ENCODE results near the gene CLEC7A. TPM values are rescaled to one million over a fixed set of nuclear protein-coding genes. Genes with fewer than 3 reads are reported as not detected.

The CLEC7A gene
- polyA plus RNA-seq, 1 donor from 2014 or later = not detected

- no peak for TF ChIP-seq POLR2AphosphoS5 (IDR thresholded peaks at IDR 0.05)
- no peak for TF ChIP-seq EZH2 (IDR thresholded peaks at IDR 0.05; ENCODE audit: borderline replicate concordance, insufficient read depth, low read length, poor library complexity, severe bottlenecking)
- TF ChIP-seq TAF1 (IDR thresholded peaks at IDR 0.05; ENCODE audit: low read depth) = no peak
- TF ChIP-seq MXI1 (conservative IDR thresholded peaks at IDR 0.05; ENCODE audit: poor library complexity, severe bottlenecking) = no peak
- no peak for TF ChIP-seq RAD21 (conservative IDR thresholded peaks at IDR 0.05)
- no peak for TF ChIP-seq REST (IDR thresholded peaks at IDR 0.05; ENCODE audit: borderline replicate concordance)
- no peak for TF ChIP-seq SMC3 (conservative IDR thresholded peaks at IDR 0.05; ENCODE audit: poor library complexity)
- no peak for TF ChIP-seq EP300 (conservative IDR thresholded peaks at IDR 0.05; ENCODE audit: poor library complexity, severe bottlenecking)
- TF ChIP-seq CTCF (IDR thresholded peaks at IDR 0.05; ENCODE audit: poor library complexity, severe bottlenecking) = no peak
These were observed 2.9 kb upstream of the CLEC7A start for GRCh38 chr12:10132850-10133370.

GRCh38 chr12:10131111-10131690 is 1.2 kb upstream of the CLEC7A start:
- no peak for TF ChIP-seq REST (IDR thresholded peaks at IDR 0.05; ENCODE audit: borderline replicate concordance)
- TF ChIP-seq EP300 (conservative IDR thresholded peaks at IDR 0.05; ENCODE audit: poor library complexity, severe bottlenecking) = no peak
- no peak for TF ChIP-seq RAD21 (conservative IDR thresholded peaks at IDR 0.05)
- TF ChIP-seq TAF1 (IDR thresholded peaks at IDR 0.05; ENCODE audit: low read depth) = no peak
- TF ChIP-seq EZH2 (IDR thresholded peaks at IDR 0.05; ENCODE audit: borderline replicate concordance, insufficient read depth, low read length, poor library complexity, severe bottlenecking) = no peak
- no peak for TF ChIP-seq SMC3 (conservative IDR thresholded peaks at IDR 0.05; ENCODE audit: poor library complexity)
- TF ChIP-seq CTCF (IDR thresholded peaks at IDR 0.05; ENCODE audit: poor library complexity, severe bottlenecking) = no peak
- no peak for TF ChIP-seq MXI1 (conservative IDR thresholded peaks at IDR 0.05; ENCODE audit: poor library complexity, severe bottlenecking)
- TF ChIP-seq POLR2AphosphoS5 (IDR thresholded peaks at IDR 0.05) = no peak
- H4K20me1 ChIP-seq (ENCODE audit: insufficient read depth) = no peaks in the 10 kb centered on the region
- no peak overlapping the region for H3K9ac ChIP-seq (ENCODE audit: low read length)
- H3K4me2 ChIP-seq (ENCODE audit: low read length) = no peak overlapping the region
- no peak overlapping the region for H2AFZ ChIP-seq (ENCODE audit: low read depth, low read length)
- H3F3A ChIP-seq (ENCODE audit: insufficient read depth, low read length, poor library complexity, severe bottlenecking) = no peaks in the 10 kb centered on the region
- H3K27ac ChIP-seq (ENCODE audit: low read length) = no peak overlapping the region
- H3K9me2 ChIP-seq (ENCODE audit: insufficient read depth, low read length) = no peaks in the 10 kb centered on the region
- no peaks in the 10 kb centered on the region for H3K36me3 ChIP-seq (ENCODE audit: insufficient read depth, low read length)
- H3K4me3 ChIP-seq (ENCODE audit: low read length) = no peak overlapping the region
- H3K27me3 ChIP-seq (ENCODE audit: insufficient read depth, low read depth, low read length) = no peaks in the 10 kb centered on the region
- no peaks in the 10 kb centered on the region for H3K9me3 ChIP-seq (ENCODE audit: low read length)
- no peaks in the 10 kb centered on the region for H3K79me2 ChIP-seq (replicated peaks; ENCODE audit: insufficient read depth, low read length)

More at GRCh38 chr12:10132850-10133370, 2.9 kb upstream of the CLEC7A start:
- Histone ChIP-seq H3K79me2 (replicated peaks; ENCODE audit: insufficient read depth, low read length) (no peaks in the 10 kb centered on the region), H4K20me1 (ENCODE audit: insufficient read depth) (no peaks in the 10 kb centered on the region), H3K9me3 (ENCODE audit: low read length) (no peaks in the 10 kb centered on the region), H3K9ac (ENCODE audit: low read length) (no peak overlapping the region), H3F3A (ENCODE audit: insufficient read depth, low read length, poor library complexity, severe bottlenecking) (no peaks in the 10 kb centered on the region), H3K9me2 (ENCODE audit: insufficient read depth, low read length) (no peaks in the 10 kb centered on the region), H3K4me2 (ENCODE audit: low read length) (no peak overlapping the region), H3K27ac (ENCODE audit: low read length) (no peak overlapping the region), H3K36me3 (ENCODE audit: insufficient read depth, low read length) (no peaks in the 10 kb centered on the region), H2AFZ (ENCODE audit: low read depth, low read length) (no peak overlapping the region), H3K27me3 (ENCODE audit: insufficient read depth, low read depth, low read length) (no peaks in the 10 kb centered on the region), H3K4me3 (ENCODE audit: low read length) (no peak overlapping the region)

All from neural cell (in vitro differentiated cells).